K562 (cell line): Measurements from ENCODE around the gene RAPGEF5. TPM values are rescaled to one million over a fixed set of nuclear protein-coding genes. Genes with fewer than 3 reads are reported as not detected.
A peak's percentile ranks its signal among the peaks of the same experiment; 100 is the strongest.

ENCODE experiments used
- CC2D1A ChIP-seq: fragments of 450-650 bp; IDR thresholded peaks from 2 replicates; pipeline ENCODE4 v1.6.1; 2017; ENCODE audit warnings: mild to moderate bottlenecking
- CHCHD3 ChIP-seq: fragments of 250-450 bp; sonication (Bioruptor Pico); IDR thresholded peaks from 2 replicates; pipeline ENCODE4 v2.1.2; 2022; ENCODE audit warnings: mild to moderate bottlenecking
- CXXC5 ChIP-seq: fragments of 250-450 bp; sonication (Bioruptor Pico); IDR thresholded peaks from 2 replicates; pipeline ENCODE4 v1.8.0; 2022; ENCODE audit warnings: inconsistent platforms, mild to moderate bottlenecking, moderate library complexity
- E2F3 ChIP-seq: fragments of 250-450 bp; sonication (Bioruptor Pico); IDR thresholded peaks from 2 replicates; pipeline ENCODE4 v1.4.0; 2020; ENCODE audit warnings: mild to moderate bottlenecking
- GABPA ChIP-seq: fragments of 200-800 bp; sonication (Bioruptor generic); conservative IDR thresholded peaks from 2 replicates; pipeline ENCODE4 v1.6.1; 2016; ENCODE audit warnings: low read depth, missing genetic modification characterization, missing compliant biosample characterization
- HDAC8 ChIP-seq: fragments of 450-650 bp; IDR thresholded peaks from 2 replicates; pipeline ENCODE4 v1.6.1; 2016; ENCODE audit warnings: mild to moderate bottlenecking, missing genetic modification characterization, moderate library complexity, missing compliant biosample characterization
- HSF4 ChIP-seq: fragments of 250-450 bp; sonication (Bioruptor Pico); IDR thresholded peaks from 2 replicates; pipeline ENCODE4 v2.1.2; 2022; ENCODE audit warnings: mild to moderate bottlenecking, moderate library complexity, borderline replicate concordance
- IFI16 ChIP-seq: fragments of 250-450 bp; sonication (Bioruptor Pico); IDR thresholded peaks from 2 replicates; pipeline ENCODE4 v2.1.2; 2022; ENCODE audit warnings: mild to moderate bottlenecking, inconsistent platforms
- MTF1 ChIP-seq: fragments of 250-450 bp; sonication (Bioruptor Pico); IDR thresholded peaks from 2 replicates; pipeline ENCODE4 v1.9.0; 2021; ENCODE audit warnings: moderate library complexity, mild to moderate bottlenecking, inconsistent platforms, borderline replicate concordance
- NELFE ChIP-seq: IDR thresholded peaks from 2 replicates; pipeline ENCODE4 v1.6.1; 2011; ENCODE audit warnings: mild to moderate bottlenecking; ENCODE audit not compliant: insufficient read depth, insufficient read length
- SMARCE1 ChIP-seq: fragments of 450-650 bp; IDR thresholded peaks from 2 replicates; pipeline ENCODE4 v1.7.1; 2016; ENCODE audit warnings: mild to moderate bottlenecking
- SP1 ChIP-seq: sonication (generic); formaldehyde crosslinking; IDR thresholded peaks from 2 replicates; pipeline ENCODE4 v1.8.1; 2022; ENCODE audit warnings: mild to moderate bottlenecking, missing genetic modification reagents
- SP2 ChIP-seq: IDR thresholded peaks from 2 replicates; pipeline ENCODE4 v1.6.1; 2011; ENCODE audit warnings: mild to moderate bottlenecking, low read depth, low read length, moderate library complexity; ENCODE audit not compliant: poor library complexity, severe bottlenecking; ENCODE audit errors: extremely low read depth
- ZBTB17 ChIP-seq: fragments of 450-650 bp; formaldehyde crosslinking; IDR thresholded peaks from 2 replicates; pipeline ENCODE4 v1.4.0; 2020; ENCODE audit warnings: mild to moderate bottlenecking
- ZFP1 ChIP-seq: fragments of 450-650 bp; formaldehyde crosslinking; IDR thresholded peaks from 2 replicates; pipeline ENCODE4 v1.4.0; 2020; ENCODE audit warnings: mild to moderate bottlenecking, mixed read lengths
- ZNF232 ChIP-seq: sonication (generic); formaldehyde crosslinking; IDR thresholded peaks from 2 replicates; pipeline ENCODE4 v1.8.0; 2022; ENCODE audit warnings: mild to moderate bottlenecking, missing genetic modification reagents
- ZNF764 ChIP-seq: fragments of 250-450 bp; sonication (Bioruptor Pico); IDR thresholded peaks from 2 replicates; pipeline ENCODE4 v1.4.0; 2020; ENCODE audit warnings: low read depth, mild to moderate bottlenecking, moderate library complexity
- polyA plus RNA-seq, 8 experiments: library from polyadenylated mRNA; depleted of rRNA in 4 of 8; stranded (reverse) in 5 of 8; unstranded in 3 of 8; fragments of >200 nt; fragmentation: Nextera tagmentation in 2 of 8; fragmentation: Illumina TruSeq in 1 of 8; extraction: Ambion mirVana in 2 of 8; extraction: Trizol in 1 of 8; gene quantifications; 2 replicates each; pipeline versions ENCODE4 v1.2.1 to v1.2.3, GENCODE V29; 2011 to 2014; ENCODE audit warnings: inconsistent platforms in 1 of 8, missing spikeins in 1 of 8
- total RNA-seq, 7 experiments: library from RNA; depleted of rRNA in 6 of 7; stranded (reverse); fragments of >200 nt in 6 of 7; fragmentation: Illumina TruSeq in 2 of 7; extraction: Trizol in 2 of 7; gene quantifications; 2 replicates each; pipeline versions ENCODE4 v1.2.1 to v1.2.3, GENCODE V29; 2011 to 2021; ENCODE audit warnings: low replicate concordance in 1 of 7
- TF ChIP-seq, protein P1 (sequence below), 2 experiments: fragments of 450-650 bp; IDR thresholded peaks; 2 replicates each; pipeline ENCODE4 v1.6.1; 2016
- TF ChIP-seq, protein P2 (sequence below), 3 experiments: fragments of 200-800 bp in 1 of 3; sonication (Bioruptor generic) in 1 of 3; sonication (generic) in 1 of 3; formaldehyde crosslinking in 1 of 3; IDR thresholded peaks; 2 replicates each; pipeline versions ENCODE4 v1.6.1 to v1.8.0; 2016 to 2022; ENCODE audit warnings: mild to moderate bottlenecking in 2 of 3, missing compliant biosample characterization in 2 of 3, missing genetic modification characterization in 2 of 3, missing genetic modification reagents in 1 of 3
- TF ChIP-seq, protein P3 (sequence below): fragments of 250-450 bp; sonication (Bioruptor Pico); IDR thresholded peaks from 2 replicates; pipeline ENCODE4 v1.4.0; 2020; ENCODE audit warnings: mild to moderate bottlenecking
- TF ChIP-seq, protein P4 (sequence below): fragments of 450-650 bp; formaldehyde crosslinking; IDR thresholded peaks from 2 replicates; pipeline ENCODE4 v1.4.0; 2022; ENCODE audit warnings: mild to moderate bottlenecking, moderate library complexity
- TF ChIP-seq, protein P5 (sequence below): fragments of 450-650 bp; formaldehyde crosslinking; IDR thresholded peaks from 2 replicates; pipeline ENCODE4 v1.4.0; 2020; ENCODE audit warnings: mild to moderate bottlenecking, moderate library complexity

Gene RAPGEF5
- total and polyA plus RNA-seq, 9 of the 15 experiments (the other 6 are each of a cell fraction or from before 2014, with no cell fraction given), result 0.39 to 2.0 (median 1.1) TPM

DNA sequence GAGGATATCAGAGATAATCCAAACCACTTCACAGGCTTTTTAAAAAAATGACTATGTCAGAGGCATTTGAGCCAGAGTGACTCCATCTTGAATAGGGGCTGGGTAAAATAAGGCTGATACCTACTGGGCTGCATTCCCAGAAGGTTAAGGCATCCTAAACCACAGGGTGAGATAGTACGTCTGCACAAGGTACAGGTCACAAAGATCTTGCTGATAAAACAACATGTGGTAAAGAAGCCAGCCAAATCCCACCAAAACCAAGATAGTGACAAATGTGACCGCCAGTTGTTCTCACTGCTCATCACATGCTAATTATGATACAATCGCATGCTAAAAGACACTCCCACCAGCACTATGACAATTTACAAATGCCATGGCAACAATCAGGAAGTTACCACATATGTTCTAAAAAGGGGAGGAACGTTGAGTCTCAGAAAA lies 177.5 kb downstream of the RAPGEF5 start (continued):
- TF ChIP-seq, protein P1, sequence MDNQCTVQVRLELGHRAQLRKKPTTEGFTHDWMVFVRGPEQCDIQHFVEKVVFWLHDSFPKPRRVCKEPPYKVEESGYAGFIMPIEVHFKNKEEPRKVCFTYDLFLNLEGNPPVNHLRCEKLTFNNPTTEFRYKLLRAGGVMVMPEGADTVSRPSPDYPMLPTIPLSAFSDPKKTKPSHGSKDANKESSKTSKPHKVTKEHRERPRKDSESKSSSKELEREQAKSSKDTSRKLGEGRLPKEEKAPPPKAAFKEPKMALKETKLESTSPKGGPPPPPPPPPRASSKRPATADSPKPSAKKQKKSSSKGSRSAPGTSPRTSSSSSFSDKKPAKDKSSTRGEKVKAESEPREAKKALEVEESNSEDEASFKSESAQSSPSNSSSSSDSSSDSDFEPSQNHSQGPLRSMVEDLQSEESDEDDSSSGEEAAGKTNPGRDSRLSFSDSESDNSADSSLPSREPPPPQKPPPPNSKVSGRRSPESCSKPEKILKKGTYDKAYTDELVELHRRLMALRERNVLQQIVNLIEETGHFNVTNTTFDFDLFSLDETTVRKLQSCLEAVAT (IDR thresholded peaks at IDR 0.05), result no peak
- TF ChIP-seq SP1 (CRISPR knock-in tag) (no peak; the same call in 1 of the 2 replicates), SMARCE1 (no peak), ZFP1 (CRISPR knock-in tag) (0 out of 2 replicates have a peak, but pooled peaks have one; percentile 15), CC2D1A (no peak), ZNF232 (CRISPR knock-in tag) (no peak), ZBTB17 (peak; percentile 92), HSF4 (CRISPR knock-in tag) (peak; percentile 65; the same call in 1 of the 2 replicates), E2F3 (peak; percentile 72), IFI16 (CRISPR knock-in tag) (no peak), MTF1 (no peak), HDAC8 (tag) (peak; percentile 89), NELFE (no peak), CHCHD3 (CRISPR knock-in tag) (no peak), SP2 (no peak), CXXC5 (CRISPR knock-in tag) (peak; percentile 62), ZNF764 (CRISPR knock-in tag) (0 out of 2 replicates have a peak, but pooled peaks have one; percentile 70), GABPA (peak; percentile 36; the same call in 1 of the 2 replicates)
- TF ChIP-seq, protein P2, sequence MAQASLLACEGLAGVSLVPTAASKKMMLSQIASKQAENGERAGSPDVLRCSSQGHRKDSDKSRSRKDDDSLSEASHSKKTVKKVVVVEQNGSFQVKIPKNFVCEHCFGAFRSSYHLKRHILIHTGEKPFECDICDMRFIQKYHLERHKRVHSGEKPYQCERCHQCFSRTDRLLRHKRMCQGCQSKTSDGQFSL (CRISPR knock-in tag; IDR thresholded peaks at IDR 0.05), result no peak
- TF ChIP-seq, protein P2 (tag; IDR thresholded peaks at IDR 0.05), result peak in 1 of 2 experiments; percentile 76; a peak in 2 of 4 replicates
- TF ChIP-seq, protein P3, sequence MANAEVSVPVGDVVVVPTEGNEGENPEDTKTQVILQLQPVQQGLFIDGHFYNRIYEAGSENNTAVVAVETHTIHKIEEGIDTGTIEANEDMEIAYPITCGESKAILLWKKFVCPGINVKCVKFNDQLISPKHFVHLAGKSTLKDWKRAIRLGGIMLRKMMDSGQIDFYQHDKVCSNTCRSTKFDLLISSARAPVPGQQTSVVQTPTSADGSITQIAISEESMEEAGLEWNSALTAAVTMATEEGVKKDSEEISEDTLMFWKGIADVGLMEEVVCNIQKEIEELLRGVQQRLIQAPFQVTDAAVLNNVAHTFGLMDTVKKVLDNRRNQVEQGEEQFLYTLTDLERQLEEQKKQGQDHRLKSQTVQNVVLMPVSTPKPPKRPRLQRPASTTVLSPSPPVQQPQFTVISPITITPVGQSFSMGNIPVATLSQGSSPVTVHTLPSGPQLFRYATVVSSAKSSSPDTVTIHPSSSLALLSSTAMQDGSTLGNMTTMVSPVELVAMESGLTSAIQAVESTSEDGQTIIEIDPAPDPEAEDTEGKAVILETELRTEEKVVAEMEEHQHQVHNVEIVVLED, result peak; percentile 59
- TF ChIP-seq, protein P4, sequence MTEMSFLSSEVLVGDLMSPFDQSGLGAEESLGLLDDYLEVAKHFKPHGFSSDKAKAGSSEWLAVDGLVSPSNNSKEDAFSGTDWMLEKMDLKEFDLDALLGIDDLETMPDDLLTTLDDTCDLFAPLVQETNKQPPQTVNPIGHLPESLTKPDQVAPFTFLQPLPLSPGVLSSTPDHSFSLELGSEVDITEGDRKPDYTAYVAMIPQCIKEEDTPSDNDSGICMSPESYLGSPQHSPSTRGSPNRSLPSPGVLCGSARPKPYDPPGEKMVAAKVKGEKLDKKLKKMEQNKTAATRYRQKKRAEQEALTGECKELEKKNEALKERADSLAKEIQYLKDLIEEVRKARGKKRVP (CRISPR knock-in tag), result peak; percentile 82
- TF ChIP-seq, protein P5, sequence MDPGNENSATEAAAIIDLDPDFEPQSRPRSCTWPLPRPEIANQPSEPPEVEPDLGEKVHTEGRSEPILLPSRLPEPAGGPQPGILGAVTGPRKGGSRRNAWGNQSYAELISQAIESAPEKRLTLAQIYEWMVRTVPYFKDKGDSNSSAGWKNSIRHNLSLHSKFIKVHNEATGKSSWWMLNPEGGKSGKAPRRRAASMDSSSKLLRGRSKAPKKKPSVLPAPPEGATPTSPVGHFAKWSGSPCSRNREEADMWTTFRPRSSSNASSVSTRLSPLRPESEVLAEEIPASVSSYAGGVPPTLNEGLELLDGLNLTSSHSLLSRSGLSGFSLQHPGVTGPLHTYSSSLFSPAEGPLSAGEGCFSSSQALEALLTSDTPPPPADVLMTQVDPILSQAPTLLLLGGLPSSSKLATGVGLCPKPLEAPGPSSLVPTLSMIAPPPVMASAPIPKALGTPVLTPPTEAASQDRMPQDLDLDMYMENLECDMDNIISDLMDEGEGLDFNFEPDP, result peak; percentile 76; the same call in 1 of the 2 replicates
